DND-41 (cell line): Measurements from ENCODE around the gene MATR3.

Experiments
- EZH2 ChIP-seq: IDR thresholded peaks from 3 replicates; pipeline ENCODE4 v1.6.1; 2012; ENCODE audit warnings: borderline replicate concordance, low read depth, mild to moderate bottlenecking, moderate library complexity, low read length, inconsistent platforms; ENCODE audit not compliant: severe bottlenecking
- TF ChIP-seq, protein P1 (sequence below): IDR thresholded peaks from 2 replicates; pipeline ENCODE4 v1.5.1; 2012; ENCODE audit warnings: borderline replicate concordance, low read length, moderate library complexity, mild to moderate bottlenecking; ENCODE audit not compliant: poor library complexity, severe bottlenecking; ENCODE audit errors: extremely low read depth

DNA sequence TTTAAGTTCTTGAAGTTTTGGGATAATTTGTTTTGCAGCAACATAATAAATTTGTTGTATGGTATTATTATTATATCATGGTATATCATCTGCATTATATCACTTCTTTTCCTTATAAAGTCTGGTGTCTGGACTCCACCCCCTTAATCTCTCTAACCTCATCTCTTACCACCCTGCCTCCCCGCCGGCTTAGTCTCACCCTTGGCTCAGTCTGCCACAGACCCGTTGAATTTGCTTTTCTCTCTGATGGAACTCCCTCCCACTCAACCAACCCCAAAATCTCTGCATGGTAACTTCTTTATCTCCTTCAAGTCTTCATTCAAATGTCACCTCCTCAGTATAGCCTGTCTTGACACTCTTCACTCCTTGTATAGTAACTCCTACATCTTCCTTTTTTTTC is 29.6 kb upstream of the MATR3 start:
- TF ChIP-seq, protein P1, sequence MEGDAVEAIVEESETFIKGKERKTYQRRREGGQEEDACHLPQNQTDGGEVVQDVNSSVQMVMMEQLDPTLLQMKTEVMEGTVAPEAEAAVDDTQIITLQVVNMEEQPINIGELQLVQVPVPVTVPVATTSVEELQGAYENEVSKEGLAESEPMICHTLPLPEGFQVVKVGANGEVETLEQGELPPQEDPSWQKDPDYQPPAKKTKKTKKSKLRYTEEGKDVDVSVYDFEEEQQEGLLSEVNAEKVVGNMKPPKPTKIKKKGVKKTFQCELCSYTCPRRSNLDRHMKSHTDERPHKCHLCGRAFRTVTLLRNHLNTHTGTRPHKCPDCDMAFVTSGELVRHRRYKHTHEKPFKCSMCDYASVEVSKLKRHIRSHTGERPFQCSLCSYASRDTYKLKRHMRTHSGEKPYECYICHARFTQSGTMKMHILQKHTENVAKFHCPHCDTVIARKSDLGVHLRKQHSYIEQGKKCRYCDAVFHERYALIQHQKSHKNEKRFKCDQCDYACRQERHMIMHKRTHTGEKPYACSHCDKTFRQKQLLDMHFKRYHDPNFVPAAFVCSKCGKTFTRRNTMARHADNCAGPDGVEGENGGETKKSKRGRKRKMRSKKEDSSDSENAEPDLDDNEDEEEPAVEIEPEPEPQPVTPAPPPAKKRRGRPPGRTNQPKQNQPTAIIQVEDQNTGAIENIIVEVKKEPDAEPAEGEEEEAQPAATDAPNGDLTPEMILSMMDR = no peak
- no peak for TF ChIP-seq EZH2
